GM18867 (cell line): ENCODE measurements around the gene RPL10.

Experiments
- ATAC-seq: cut with Tn5 transposase; IDR thresholded peaks from one replicate; pipeline ENCODE4 v1.9.1; 2021; ENCODE audit warnings: mild to moderate bottlenecking, moderate library complexity; ENCODE audit not compliant: unreplicated experiment

The RPL10 gene

DNA sequence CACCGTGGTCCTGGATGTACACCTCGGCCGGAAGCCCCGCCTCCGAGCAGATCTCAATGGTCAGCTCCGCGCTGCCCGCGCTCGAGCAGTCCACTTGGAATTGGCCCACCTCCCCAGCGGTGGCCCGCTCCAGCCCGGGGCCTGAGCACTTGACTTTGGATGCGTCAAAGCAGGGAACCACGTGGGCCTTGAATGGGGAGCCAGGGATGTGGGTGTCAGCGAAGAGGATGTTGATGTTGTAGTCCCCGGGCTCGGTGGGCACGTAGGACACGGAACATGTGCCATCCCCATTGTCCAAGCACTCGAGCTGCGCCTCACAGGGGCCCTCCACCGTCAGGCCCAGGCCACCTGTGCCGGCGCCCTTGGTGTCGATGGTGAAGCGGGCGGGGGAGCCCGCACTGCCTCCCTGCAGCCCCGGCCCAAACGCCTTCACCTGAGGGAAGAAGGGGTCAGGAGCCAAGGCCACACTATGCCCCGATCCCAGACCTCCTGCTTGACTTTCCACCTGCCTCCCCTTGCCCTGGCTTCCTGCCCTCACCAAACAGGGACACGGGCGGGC, 37.9 kb upstream of the RPL10 start:
- ATAC-seq, result no peak

DNA sequence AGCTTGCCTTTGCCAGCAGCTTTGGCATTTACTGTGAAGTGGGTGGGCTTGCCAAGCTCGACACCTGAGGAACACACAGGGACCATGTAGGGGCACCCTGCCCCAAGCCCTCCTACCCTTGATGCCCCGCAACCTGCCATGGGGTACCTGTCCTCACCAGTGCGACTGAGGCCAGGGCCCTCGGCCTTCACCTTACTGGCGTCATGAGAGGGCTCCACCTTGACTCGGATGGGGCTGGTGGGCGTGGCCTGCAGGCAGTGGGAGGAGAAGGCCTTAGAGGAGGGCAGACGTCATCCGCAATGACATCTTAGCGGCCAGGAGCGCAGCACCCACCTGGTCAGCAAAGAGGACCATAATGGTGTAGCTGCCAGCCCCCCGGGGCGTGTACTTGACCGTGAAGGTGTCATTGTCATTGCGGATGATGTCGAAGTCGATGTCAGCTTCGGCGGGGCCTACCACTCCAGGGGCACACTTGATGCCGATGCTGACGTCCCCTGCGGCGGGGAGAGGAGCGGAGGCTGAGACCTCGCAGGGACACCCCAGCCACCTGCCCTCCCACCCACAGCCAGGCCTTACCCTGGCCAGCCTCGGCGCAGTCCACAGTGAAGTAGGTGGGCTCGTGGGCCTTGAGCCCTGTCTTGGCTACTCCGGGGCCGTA, 36.0 kb upstream of the RPL10 start:
- no peak for ATAC-seq

DNA sequence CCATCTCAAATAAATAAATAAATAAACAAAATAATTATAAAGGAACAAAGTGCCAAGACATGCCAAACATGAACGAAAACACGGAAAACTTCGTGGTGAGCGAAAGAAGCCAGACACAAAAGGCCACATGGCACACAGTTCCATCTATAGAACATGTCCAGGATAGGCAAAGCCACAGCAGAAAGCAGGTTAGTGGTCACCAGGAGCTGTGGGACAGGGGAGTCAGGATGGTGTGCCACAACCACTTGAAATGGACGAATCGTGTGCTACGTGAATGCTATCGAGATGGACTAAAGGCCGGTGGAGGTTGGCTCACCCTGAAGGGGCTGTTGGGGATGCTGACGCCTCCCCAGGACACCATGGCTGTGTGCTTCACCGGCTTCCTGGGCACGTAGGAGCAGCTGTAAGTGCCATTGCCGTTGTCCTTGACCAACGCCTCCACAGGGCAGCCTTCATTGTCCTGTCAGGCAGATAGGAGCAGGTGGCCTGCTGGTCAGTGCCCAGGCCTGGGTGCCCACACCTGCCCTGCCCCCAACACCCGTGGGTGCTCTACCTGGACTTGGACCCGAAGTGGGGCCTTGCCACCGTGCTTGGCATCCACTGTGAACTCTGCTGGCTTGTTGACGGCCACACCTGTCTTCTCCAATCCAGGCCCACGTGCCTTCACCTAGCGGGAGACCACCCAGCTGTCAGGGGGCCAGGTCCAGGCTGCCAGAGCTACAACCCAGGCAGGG, 34.3 kb upstream of the RPL10 start:
- no peak for ATAC-seq

DNA sequence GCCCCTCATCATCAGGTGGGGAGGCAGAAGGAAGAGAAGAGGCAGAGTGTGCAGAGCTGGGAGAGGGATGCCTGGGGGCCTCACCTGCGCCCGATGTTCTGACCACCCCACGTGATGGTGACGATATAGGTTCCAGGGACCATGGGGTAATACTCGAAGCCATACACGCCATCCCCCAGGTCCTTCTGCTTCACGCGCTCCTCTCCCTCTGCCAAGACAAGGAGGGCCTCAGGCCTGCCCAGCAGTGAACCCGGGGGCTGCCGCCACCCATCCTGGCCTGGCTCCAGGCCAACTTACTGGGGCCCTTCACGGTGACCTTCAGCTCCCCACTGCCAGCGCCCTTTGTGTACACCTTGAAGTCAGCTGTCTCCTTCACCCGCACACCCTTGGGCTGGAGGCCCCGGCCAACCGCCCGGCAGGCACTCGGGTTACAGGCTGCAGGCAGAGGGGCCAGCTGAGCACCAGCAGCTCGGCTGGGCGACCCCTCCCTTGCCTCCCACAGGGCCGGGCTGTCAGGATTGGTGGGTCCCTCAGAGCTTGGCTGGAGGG, 33.1 kb upstream of the RPL10 start:
- ATAC-seq, result no peak

DNA sequence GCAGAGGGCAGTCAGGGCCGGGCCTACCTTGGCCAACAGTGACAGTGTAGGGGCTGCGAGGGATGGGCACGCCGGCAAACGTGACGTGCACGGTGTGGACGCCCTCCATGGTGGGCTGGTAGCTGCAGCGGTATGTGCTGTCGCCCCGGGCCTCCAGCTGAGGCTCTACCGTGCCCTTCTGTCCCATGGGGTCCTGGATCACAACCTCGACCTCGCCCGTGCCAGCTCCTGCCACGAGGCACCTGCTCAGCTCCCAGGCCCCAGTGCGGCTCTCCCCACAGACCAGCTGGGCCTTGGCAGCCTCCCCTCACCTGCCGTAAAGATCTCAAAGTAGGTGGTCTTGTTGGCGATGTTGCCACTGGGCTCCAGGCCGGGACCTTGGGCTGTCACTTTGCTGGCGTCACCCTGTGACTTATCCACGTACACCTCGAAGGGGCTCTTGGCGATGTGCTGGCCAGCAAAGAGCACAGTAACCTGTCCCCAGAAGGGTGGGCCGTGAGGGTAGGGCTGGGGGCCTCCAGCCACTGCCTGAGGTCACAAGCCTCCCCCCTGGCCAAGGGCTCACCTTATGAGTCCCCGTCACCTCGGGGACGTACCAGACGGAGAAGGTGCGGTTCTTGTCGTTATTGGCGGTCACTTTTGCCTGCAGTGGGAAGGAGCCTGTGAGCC, 32.0 kb upstream of the RPL10 start:
- no peak for ATAC-seq

DNA sequence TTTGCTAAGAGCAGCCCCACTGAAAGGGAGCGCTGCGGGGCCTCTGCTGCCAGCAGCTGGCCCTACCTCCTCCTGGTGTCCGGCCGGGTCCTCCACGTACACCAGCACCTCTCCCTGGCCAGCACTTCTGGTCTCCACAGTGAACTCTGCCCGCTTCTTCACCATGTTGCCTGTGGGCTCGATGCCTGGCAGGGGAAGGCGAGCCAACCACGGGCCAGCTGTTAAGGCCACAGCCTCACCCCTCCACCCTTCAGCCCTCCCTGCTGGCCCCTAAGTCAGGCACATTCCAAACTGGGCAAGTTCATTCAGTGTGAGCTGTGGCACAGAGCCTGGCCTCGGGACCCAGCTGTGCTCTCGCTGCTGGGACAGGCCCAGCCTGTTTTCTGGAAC, 31.5 kb upstream of the RPL10 start:
- ATAC-seq, result no peak

DNA sequence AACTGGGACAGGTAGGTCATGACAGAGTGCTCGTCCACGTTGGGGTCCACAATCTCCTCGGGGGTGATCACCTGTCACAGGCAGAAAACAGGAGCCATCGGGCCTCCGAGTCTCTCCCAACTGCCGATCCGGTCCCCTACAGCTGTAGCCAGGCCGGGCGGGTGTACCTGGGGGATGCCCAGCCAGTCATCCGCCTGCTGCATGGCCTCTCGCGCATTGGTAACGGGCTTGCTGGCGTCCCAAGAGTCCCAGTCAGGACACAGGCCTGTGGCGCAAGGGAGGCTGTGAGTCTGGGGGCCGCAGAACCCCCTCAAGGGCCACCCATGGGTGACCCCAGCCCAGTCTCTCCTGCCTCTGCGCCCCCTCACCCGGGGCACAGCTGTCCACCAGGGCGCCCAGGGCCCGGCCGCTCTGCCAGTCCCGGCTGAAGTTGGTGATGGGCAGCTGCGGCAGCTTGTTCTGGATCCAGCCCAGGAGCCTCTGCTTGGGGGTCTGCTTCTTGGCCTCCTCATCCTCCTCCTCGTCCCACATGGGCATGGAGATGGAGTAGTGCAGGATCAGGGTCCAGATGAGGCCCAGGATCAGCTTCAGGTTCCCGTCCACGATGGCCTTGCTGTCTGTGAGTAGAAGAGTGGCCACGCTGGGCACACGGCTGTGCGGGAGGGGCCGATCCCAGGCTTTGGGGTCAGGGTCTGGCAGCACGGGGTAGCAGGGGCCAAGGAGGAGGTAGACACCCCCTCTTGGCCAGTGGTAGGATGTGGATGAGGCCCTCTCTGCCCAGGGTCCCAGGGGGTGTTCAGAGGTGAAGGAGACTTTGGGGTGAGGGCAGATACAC, 30.5 kb upstream of the RPL10 start:
- ATAC-seq, result no peak

DNA sequence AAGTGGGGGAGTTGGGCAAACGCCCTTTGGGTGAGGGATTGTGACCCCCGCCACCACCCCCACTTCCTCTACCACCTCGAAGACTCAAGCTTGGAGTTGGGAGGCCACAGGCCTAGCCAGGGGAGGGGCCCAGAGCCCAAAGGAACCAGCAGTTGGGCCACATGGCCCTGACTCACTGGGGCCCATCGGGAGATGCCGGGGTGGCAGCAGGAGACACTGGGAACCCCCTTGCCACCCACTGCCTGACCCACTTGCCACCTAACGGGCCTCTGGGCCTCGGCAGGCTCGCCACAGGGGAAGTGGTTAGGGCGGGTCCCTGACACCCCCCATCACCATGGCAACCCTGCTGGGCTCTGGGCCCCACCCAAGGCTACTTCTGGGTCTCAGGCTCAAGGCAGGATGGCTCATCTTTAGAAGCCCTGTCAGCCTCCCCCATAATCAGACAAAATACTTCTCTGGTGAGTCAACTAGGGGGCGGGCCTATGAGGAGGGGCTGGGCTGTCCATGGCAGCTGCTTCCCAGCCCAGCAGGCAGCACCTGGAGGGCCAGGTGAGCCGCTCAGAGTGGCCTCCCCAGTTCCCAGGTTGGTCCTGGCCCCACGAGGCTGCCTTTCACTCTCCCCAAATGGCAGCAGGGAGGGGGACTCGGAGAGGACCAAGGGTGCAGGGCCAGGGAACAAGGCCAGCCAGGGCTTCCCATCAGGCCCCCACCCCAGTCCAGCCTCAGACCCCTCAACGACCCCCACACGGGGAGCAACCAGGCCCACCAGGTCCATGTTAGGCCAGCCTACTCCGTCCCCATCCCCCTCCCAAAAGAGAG, 29.3 kb upstream of the RPL10 start:
- peak; percentile 37 for ATAC-seq

DNA sequence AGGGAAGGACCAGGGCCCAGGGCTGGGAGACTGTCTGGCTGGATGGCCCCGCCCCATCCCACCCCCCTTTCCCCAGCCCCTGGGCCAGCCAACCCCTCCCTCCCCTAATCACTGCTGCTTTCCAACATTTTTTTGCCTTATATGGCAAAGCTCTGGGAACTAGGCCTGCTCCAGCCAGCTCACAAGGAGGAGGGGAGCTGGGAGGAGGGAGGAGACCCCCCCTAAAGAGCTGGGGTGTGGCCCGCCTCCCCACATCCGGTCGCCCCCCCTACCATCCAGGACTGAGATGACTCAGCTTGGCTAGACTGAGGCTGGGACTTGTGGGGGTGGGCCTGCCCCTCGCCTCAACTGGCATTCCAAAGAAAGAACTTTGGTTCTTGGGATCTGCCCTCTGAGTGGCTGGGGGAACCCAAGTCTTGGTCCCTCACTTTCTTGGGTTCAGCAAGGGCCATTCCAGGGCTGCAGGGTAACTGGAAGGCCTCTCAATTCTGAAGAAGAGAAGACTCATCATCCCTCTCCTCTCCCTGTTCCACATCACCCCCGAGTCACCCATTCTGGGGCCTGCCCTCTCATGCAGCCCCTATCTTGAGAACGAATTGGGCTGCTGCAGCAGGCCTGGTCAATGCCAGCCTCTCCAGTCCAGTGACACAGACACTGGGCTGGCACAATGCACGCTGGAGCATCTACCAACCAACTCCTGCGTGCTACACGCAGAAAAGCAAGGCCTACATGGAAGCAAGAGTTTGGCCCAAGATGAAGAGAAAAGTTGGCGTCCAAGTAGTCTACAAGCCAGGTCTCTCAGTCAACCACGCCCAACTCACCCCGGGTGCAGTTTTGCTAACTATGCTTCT, 28.5 kb upstream of the RPL10 start:
- ATAC-seq, result no peak

DNA sequence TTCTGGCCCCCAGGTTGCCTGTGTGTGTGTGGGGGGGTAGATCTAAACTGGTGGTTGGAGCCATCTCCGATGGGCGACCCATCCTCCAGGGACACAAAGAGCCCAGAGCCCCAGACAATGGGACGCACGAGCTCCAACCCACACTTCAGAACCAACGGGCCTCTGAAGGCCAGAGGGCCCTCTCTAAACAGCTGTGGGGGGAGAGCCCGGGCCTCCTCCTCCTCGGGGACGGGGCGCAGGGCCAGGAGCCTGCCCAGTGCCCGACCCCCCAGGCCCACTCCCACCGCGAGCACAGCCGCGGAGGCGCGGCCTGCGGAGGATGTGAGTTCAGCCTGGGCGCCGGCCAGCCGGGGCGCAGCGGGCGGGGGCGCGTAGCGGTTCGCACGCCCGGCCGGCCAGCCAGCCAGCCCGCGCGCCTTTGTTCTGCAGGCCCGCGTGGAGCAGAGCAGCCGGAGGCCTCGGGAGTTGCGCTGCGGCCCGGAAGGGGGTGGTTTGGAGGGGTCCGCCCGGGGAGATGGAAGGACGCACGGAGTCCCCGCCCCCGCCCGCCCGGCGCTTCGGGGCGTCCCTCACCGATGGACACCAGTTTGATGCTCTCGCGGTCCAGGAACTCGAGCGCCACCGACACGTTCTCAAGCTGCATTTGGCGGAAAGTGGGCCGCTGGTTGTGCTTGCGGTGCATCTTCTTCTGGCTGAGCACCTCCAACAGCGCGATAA, 27.7 kb upstream of the RPL10 start:
- ATAC-seq, result no peak

DNA sequence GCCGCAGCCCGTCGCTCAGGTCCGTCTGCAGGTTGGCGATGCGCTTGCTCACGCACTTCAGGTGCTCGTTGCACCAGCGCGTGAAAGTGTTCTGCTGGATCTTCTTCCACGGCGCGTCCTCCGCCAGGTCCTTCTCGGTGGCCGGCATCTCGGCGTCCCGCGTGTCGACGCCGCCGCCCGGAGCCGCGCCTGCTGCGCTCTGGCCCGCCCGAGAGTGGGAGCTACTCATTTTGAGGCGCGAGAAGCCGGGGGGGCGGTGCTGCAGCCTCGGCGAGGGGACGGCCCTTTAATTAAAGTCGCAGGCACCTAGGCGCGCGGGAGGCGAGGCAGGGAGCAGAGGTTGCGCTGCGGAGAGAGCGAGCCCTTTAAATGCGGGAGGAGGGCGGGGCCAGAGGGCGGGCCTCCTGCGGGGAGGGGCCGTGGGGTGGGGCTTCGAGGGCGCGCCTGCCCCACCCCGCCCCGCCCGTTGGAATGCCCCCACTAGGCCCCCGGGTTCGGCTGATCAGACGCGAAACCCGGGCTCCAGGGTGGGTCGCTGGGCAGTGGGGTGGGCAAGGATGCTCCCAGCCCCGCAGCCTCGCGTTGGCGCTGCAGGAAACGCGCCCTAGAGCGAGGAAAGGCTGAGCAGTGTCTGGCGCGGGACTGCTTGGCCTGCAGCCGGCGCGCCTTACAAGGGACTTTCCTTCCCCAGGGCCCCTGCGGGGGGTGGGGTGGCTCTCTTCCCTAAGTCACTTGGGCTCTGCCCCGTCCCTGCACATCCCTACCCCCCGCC, 27.0 kb upstream of the RPL10 start:
- peak; percentile 64 for ATAC-seq

DNA sequence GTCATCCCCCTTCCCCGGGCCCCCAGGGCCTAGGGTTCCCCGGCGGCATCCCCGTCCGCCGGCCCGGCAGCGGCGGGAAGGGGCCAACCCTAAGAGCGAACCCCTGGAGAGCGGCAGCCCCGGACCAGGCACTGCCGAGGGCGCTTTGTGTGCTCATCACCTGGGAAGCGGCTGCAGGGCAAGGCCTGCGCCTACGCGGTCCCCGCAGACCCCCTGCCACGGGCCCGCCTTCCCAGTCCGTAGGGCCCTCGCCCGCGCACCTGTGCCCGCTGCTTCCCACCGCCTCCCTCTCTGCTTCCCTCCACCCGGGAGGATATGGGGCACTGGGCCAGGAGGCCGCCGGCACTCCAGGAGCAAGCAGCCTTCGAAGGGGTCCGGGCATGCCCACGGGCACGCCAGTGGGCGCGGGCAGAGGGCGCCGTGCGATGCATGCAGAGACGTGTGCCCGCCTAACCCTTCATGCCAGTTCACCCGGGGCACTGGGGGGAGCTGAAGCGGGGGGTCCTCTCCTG, 26.3 kb upstream of the RPL10 start:
- no peak for ATAC-seq

DNA sequence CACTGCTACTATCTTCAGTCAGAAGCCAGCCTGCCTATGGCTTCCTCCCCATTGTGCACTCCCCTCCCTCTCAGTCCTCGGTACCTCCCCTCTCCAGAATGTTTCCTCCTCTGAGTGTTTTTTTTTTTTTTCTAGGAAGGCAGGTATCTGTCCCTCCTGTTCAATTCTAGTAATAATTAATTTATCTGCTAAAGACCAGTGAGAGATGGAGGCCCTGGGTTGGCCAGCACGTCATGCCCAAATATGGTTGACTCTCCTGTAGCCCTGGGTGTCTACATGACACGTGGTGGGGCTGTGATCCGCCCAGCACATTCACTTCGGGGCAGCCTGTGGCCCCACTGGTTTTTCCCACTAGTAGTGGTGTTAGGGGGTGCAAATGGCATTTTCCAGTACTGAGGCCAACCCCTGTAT, 25.6 kb upstream of the RPL10 start:
- no peak for ATAC-seq

DNA sequence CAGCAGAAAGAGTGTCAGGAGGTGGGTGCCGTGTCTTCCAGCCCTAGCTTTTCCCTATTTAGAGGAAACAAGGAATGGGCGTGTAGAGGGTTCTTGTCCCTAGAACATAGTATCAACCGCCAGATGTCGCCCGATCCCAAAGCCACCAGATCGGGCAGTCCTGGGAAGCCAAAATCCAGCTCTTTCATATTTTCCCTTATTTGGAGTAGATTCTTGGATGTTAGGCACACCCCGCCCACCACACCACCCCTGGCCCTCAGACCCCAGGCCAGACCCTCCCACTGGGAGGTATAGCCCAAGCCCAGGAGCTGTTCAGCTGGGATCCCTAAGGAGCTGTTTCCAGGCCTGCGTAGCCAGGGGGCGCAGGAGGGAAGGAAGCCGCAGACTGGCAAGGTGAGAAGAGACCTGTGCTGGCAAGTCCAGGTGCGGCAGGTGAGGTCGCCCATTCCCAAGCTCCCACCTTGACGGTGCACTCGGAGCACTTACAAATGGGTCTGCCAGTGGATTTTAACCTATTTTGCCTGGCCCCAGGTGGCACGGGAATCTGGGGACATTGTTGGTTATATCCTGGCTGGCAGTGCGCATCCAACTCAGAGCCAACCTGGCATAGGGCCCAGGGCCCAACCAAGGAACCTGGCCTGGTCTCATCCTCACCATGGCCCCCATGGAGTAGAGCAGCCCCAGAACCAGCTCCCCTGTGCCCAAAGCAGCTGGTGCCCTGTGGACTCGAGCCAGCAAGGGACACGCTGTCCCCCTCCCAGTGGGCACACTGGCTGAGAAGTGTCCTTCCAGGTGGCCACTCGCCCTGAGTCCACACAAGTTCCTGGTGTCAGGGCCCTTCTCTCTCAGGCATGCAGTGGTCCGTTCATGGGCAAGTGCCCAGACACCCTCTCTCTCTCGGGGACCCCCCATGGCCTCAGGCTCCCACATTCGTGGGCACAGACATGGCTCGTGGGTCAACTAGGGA, 24.6 kb upstream of the RPL10 start:
- no peak for ATAC-seq

DNA sequence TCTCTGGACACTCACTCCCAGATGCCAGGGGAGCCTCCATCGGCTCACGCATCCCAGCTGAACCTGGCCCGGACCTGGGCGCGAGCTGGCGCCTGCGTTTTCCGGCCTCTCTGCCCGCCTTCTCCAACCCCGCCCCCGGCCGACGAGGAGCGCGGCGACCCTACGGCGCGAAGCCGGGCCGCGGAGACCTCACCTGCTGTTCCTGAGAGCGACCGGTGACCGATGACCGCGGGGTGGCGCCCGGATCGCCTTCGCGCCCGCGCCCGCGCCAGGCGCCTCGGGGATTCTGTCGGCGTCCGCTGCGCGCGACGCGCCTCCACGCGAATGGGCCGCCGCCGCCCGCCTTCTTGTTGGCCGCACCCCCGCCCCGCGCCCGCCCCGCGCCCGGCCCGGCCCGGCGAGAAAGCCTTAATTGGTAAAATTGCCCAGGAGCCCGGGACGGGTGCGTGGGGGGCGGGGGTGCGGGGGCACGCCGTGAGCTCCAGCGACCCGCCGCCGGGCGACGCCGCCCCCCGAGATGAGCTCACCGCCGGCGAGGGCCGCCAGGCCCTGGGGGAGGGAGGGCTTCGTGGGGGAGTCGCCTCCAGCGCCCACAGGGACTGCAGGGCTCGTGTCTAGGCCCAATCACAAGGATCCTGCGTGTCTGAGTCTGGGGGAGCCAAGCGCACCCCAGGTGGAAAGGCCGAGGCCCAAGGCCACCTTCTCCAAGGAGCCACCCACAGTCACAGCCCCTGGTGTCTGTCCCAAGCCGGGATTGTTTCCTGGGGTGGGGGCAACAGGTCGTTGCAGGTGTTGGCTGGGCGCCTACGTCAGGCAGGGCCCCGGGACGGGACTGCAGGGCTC, 23.6 kb upstream of the RPL10 start, which contains the start of gene FLNA:
TSS of gene FLNA (minus strand) at position 322 of the 843 bp plus-strand sequence. CDS start 3,389 bp downstream, outside the sequence.
- no peak for ATAC-seq
